SK-N-MC (cell line): ENCODE measurements around the gene SH3GLB2.
"Not testable (repeated sequence)": the region's sequence is repeated elsewhere in the genome, so short reads cannot be mapped to it uniquely, and the experiment has no call there.

ENCODE experiments used
- DNase-seq: peaks from one replicate; pipeline ENCODE4 v3.0.0-alpha.2; 2011; ENCODE audit warnings: low read depth, low spot score
- H3K27ac ChIP-seq: fragments of 200-600 bp; sonication (generic); 2 replicates; pipeline ENCODE4 v1.5.1; 2016; ENCODE audit warnings: mixed run types
- H3K36me3 ChIP-seq: fragments of 200-600 bp; sonication (generic); 2 replicates; pipeline ENCODE4 v1.6.1; 2017; ENCODE audit warnings: antibody characterized with exemption, low read length, mixed read lengths; ENCODE audit not compliant: insufficient read depth
- H3K4me3 ChIP-seq: fragments of 200-600 bp; sonication (generic); 2 replicates; pipeline ENCODE4 v1.5.1; 2016
- H3K9ac ChIP-seq: fragments of 200-600 bp; sonication (generic); 2 replicates; pipeline ENCODE4 v1.8.0; 2017; ENCODE audit warnings: mixed run types, mixed read lengths; ENCODE audit not compliant: insufficient read length
- H3K9me3 ChIP-seq: fragments of 200-600 bp; sonication (generic); 2 replicates; pipeline ENCODE4 v1.6.1; 2017; ENCODE audit warnings: low read depth, mild to moderate bottlenecking, antibody characterized with exemption, low read length, moderate library complexity, mixed read lengths
- EZH2 ChIP-seq: fragments of 200-600 bp; sonication (generic); IDR thresholded peaks from one replicate; pipeline ENCODE4 v1.6.1; 2017; ENCODE audit warnings: antibody characterized with exemption
- FOXP2 ChIP-seq: optimal IDR thresholded peaks from 2 replicates; pipeline ENCODE3; 2011; ENCODE audit warnings: mild to moderate bottlenecking, moderate library complexity; ENCODE audit not compliant: insufficient read depth; ENCODE audit errors: extremely low read length, control extremely low read depth
- POLR2AphosphoS5 ChIP-seq: IDR thresholded peaks from 2 replicates; pipeline ENCODE4 v1.6.1; 2012; ENCODE audit warnings: mild to moderate bottlenecking, low read depth, low read length, borderline replicate concordance

Gene SH3GLB2

DNA sequence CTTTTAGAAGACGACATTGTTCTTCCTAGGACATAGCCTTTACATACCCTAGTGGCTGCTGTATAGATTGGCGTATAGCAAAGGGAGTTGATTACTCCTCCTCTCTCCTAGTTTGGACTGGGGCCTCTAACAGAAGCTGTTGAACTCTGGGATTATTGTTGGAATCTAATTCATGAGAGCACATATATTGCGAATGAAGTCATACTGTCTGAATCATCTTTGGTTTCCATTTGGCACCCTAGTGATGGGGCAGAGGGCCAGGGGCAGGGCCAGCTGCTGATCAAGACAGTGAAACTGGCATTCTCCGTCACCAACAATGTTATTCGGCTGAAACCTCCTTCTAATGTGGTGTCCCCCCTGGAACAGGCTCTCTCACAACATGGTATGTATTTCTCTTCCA, 40.3 kb downstream of the SH3GLB2 start:
- Histone ChIP-seq H3K27ac (no peak overlapping the region), H3K4me3 (no peak overlapping the region), H3K9ac (no peak overlapping the region), H3K36me3 (peaks cover 79% of the 10 kb centered on the region), H3K9me3 (no peaks in the 10 kb centered on the region)
- TF ChIP-seq FOXP2 (no peak), EZH2 (no peak), POLR2AphosphoS5 (no peak)
- no peak for DNase-seq

DNA sequence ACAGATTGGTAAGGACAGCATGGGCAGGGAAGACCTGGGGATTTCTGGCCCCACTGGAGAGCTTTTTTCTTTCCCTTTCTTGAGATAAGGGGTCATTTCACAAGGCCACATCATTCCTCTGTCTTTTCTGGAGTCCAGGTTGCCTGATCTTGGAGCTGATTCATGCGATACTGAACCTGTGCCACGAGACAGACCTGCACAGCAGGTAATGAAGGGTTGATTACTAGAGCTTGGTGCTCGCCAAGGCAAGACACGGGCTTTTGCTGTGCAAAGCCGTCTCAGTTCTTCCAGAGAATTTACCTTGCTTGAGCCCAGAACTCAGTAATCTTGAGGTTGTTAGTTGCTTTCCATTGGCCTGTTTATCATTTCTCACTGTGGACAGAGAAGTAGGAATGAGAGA, 41.5 kb downstream of the SH3GLB2 start:
- Histone ChIP-seq H3K36me3 (peaks cover 82% of the 10 kb centered on the region), H3K9me3 (no peaks in the 10 kb centered on the region)
- no peak for TF ChIP-seq POLR2AphosphoS5
- TF ChIP-seq EZH2, result no peak
- no peak for TF ChIP-seq FOXP2

DNA sequence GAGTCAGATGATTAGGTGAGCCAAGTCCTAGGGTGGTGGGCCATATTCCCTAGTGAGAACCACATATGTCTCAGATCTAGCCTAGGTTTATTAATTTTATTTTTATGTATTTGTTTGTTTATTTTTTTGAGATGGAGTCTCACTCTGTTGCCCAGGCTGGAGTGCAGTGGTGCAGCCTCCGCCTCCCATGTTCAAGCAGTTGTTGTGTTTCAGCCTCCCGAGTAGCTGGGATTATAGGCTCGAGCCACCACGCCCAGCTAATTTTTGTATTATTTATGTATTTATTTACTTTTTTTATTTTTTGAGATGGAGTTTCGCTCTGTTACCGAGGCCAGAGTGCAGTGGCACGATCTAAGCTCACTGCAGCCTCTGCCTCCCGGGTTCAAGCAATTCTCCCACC, 44.6 kb downstream of the SH3GLB2 start:
- Histone ChIP-seq H3K27ac (no peak overlapping the region), H3K9me3 (no peaks in the 10 kb centered on the region), H3K4me3 (no peak overlapping the region), H3K36me3 (peaks cover 92% of the 10 kb centered on the region), H3K9ac (no peak overlapping the region)
- no peak for DNase-seq
- TF ChIP-seq FOXP2, result no peak
- no peak for TF ChIP-seq POLR2AphosphoS5
- TF ChIP-seq EZH2, result no peak

More for the DNA sequence above, 41.5 kb downstream of the SH3GLB2 start:
- DNase-seq, result no peak
- Histone ChIP-seq H3K9ac (no peak overlapping the region), H3K4me3 (no peak overlapping the region), H3K27ac (no peak overlapping the region)

DNA sequence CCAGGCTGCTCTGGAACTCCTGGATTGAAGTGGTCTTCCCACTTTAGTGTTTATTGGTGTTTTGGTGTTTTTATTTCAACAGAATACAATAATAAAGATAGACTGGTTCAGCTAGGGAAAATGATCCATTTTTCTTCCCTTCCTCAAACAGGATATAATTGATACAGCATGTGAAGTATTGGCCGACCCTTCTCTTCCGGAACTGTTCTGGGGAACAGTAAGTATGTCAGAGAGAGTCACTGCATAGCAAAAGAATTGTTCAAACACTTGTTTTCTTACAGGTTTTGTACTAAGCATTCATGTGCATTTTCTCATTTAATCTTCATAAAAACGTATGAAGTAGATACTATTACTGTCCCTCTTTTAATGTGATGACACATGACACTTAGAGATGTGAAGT, 49.0 kb downstream of the SH3GLB2 start:
- no peak overlapping the region for H3K9ac ChIP-seq
- TF ChIP-seq EZH2, result no peak
- no peak for TF ChIP-seq FOXP2
- TF ChIP-seq POLR2AphosphoS5, result no peak
- no peak overlapping the region for H3K4me3 ChIP-seq
- DNase-seq, result no peak
- H3K9me3 ChIP-seq, result no peaks in the 10 kb centered on the region
- peaks cover 85% of the 10 kb centered on the region for H3K36me3 ChIP-seq
- H3K27ac ChIP-seq, result no peak overlapping the region

GRCh38 chr9:128972956-128973355, 55.2 kb downstream of the SH3GLB2 start:
- TF ChIP-seq POLR2AphosphoS5 (no peak), FOXP2 (no peak), EZH2 (no peak)
- Histone ChIP-seq H3K4me3 (no peak overlapping the region), H3K9me3 (no peaks in the 10 kb centered on the region), H3K9ac (no peak overlapping the region), H3K36me3 (peaks cover 87% of the 10 kb centered on the region), H3K27ac (no peak overlapping the region)
- no peak for DNase-seq

- H3K36me3 ChIP-seq, result peaks cover 73% of the 10 kb centered on the region
- no peak overlapping the region for H3K27ac ChIP-seq
- no peak for DNase-seq
- no peak for TF ChIP-seq EZH2
- H3K4me3 ChIP-seq, result no peak overlapping the region
- no peaks in the 10 kb centered on the region for H3K9me3 ChIP-seq
- H3K9ac ChIP-seq, result no peak overlapping the region
Observed at GRCh38 chr9:128969491-128969890, 58.6 kb downstream of the SH3GLB2 start.

- DNase-seq, H3K9ac ChIP-seq, H3K4me3 ChIP-seq, H3K9me3 ChIP-seq, H3K27ac ChIP-seq: not testable (repeated sequence)
- peaks cover 64% of the 10 kb centered on the region for H3K36me3 ChIP-seq
Observed at GRCh38 chr9:128961403-128961802, 66.7 kb downstream of the SH3GLB2 start.
